Adipocyte (in vitro differentiated cells): ENCODE data around the gene DLGAP1.

Source experiments
- DNase-seq: peaks from one replicate; pipeline ENCODE4 v3.0.0-alpha.2; 2015; ENCODE audit warnings: low read depth
- H3K27me3 ChIP-seq: replicated peaks from 2 replicates; pipeline ENCODE4 v1.7.0; 2013; ENCODE audit warnings: mild to moderate bottlenecking, low read length, moderate library complexity; ENCODE audit not compliant: control insufficient read depth, insufficient read depth
- H3K36me3 ChIP-seq: 2 replicates; pipeline ENCODE4 v1.7.0; 2013; ENCODE audit warnings: low read length, mild to moderate bottlenecking, moderate library complexity; ENCODE audit not compliant: control insufficient read depth, insufficient read depth, severe bottlenecking
- H3K4me1 ChIP-seq: 2 replicates; pipeline ENCODE4 v1.7.0; 2013; ENCODE audit warnings: mild to moderate bottlenecking, low read length, moderate library complexity; ENCODE audit not compliant: control insufficient read depth, insufficient read depth
- H3K4me3 ChIP-seq: 2 replicates; pipeline ENCODE4 v1.7.0; 2013; ENCODE audit warnings: mild to moderate bottlenecking, low read length, moderate library complexity
- H3K9ac ChIP-seq: 2 replicates; pipeline ENCODE4 v1.7.0; 2013; ENCODE audit warnings: mild to moderate bottlenecking, low read length, moderate library complexity
- H3K9me3 ChIP-seq: 2 replicates; pipeline ENCODE4 v1.7.0; 2013; ENCODE audit warnings: mild to moderate bottlenecking, low read length, moderate library complexity; ENCODE audit not compliant: control insufficient read depth

Gene DLGAP1

DNA sequence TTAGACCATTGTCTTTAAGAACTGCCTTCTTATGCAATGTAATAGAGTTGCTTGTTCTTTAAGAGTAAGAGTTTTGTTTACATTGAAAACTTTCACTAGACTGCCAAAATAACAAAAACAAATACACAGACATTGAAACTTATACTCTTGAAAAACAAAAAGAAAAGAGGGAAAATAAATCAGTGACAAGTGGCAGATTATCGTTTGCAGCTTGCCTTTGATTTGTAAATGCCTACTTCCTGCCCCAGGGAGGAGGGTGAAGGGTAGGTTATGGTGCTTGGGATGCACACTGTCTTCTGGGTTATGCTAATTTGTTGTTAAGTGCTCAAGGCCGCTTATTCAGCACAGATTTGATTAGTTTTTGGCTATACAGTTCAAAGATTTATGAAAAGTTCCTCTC lies 806.5 kb downstream of the DLGAP1 start:
- no peak for DNase-seq
- H3K36me3 ChIP-seq = no peaks in the 10 kb centered on the region
- H3K4me1 ChIP-seq = peaks cover 30% of the 10 kb centered on the region
- H3K27me3 ChIP-seq = no peaks in the 10 kb centered on the region
- no peak overlapping the region for H3K9ac ChIP-seq
- H3K9me3 ChIP-seq = no peaks in the 10 kb centered on the region
- no peak overlapping the region for H3K4me3 ChIP-seq

DNA sequence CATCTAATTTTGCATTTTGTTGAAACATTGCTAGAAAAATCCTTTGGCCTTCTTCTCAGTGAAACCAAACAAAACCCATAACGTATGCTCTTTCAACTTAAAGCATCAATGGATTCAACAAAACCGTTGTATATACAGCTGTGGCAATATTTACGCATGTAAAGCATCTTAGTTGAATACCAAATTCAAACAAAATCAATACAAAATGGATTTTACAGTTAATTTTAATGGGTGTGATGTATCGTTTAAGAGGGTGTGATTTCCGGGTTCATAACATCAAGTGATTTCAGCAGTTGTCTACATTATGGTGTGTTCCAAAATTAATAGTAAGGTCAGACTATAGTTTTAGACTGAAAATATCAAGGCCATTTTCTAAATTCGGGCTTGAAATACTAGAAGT lies 806.9 kb downstream of the DLGAP1 start:
- Histone ChIP-seq H3K9me3 (no peaks in the 10 kb centered on the region), H3K4me1 (peaks cover 27% of the 10 kb centered on the region), H3K9ac (no peak overlapping the region), H3K4me3 (no peak overlapping the region), H3K36me3 (no peaks in the 10 kb centered on the region), H3K27me3 (no peaks in the 10 kb centered on the region)
- no peak for DNase-seq

DNA sequence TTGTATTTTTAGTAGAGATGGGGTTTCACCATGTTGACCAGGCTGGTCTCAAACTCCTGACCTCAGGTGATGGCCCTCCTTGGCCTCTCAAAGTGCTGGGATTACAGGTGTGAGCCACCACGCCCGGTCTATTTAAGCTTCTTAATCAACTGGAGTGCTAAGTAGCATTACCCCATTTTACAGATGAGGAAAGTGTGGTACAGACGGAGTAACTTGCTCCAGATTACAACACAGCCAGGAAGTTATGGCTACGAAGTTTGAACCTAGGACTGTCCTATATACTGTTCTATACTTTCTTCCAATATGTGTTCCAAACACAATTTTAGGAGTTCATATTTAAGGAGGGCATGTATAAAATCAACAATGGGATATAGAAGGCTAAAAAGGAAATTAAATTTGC lies 807.5 kb downstream of the DLGAP1 start:
- Histone ChIP-seq H3K4me1 (peaks cover 21% of the 10 kb centered on the region), H3K36me3 (no peaks in the 10 kb centered on the region), H3K9ac (no peak overlapping the region), H3K9me3 (no peaks in the 10 kb centered on the region), H3K27me3 (no peaks in the 10 kb centered on the region), H3K4me3 (no peak overlapping the region)
- DNase-seq = no peak

DNA sequence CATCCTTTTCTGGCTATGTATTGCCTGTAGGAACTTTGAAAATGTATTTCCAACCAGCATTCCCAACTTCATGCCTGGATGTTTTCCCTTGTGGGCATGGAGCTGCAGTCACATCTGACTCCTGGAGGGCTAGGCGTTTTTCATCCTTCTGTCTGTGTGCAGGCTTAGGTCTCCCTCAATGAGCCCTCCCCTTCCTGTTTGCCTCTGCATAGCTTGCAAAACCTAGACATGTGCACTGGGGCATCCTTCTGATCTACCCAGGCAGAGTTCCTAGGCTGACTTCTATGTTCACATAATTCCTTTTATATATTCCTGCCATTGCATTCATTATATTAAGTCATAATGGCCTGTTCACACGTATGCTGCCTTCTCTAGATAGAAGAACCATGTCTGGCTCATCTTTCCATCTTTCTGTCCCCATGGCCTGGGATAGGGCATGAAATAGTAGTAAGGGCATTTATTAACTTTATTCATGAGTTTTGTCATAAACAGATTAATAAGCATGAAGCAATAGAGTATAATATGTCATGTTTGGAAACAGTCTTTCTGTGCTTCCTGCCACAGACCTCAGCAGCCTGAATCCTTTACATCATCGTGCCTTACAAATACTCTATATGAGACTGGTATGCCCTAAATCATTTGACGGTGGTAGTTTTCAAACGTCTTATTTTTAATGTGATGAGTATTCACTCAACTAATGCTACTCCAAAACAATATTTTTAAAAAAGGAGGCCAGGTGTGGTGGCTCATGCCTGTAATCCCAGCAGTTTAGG lies 809.5 kb downstream of the DLGAP1 start:
- Histone ChIP-seq H3K4me3 (no peak overlapping the region), H3K9ac (no peak overlapping the region), H3K36me3 (no peaks in the 10 kb centered on the region), H3K9me3 (no peaks in the 10 kb centered on the region), H3K4me1 (peaks cover 15% of the 10 kb centered on the region), H3K27me3 (no peaks in the 10 kb centered on the region)
- DNase-seq = no peak

DNA sequence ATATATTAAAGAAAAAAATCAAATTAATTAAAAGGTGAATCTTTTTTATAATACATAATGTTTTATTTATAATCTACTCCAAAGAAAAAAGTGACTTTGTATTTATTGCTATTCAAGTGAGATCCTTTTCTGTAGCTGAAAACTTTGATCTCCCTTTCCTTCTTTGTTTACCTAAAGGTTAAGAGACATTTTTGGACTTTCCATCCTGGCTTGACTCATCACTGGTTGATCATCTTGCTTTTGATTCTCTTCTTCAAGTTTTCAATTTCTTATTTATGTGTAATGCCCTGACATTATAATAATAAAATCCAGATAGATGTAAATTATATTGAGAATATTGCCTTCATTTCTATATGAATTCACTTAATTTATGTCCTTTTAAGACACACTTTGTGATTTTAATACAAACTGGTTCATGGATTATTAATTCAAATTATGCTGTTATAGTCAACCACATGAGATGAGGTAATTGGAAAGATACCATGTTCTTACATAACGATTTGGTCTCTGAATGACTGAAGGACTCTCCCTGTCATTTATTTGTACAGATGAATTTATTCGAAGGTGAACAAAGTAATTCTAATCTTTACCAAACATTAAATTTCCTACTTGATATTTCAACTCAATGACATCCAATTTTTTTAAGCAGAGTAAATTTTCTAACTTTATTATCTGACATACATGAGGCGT lies 820.7 kb downstream of the DLGAP1 start:
- Histone ChIP-seq H3K9me3 (no peaks in the 10 kb centered on the region), H3K27me3 (no peaks in the 10 kb centered on the region), H3K4me1 (no peaks in the 10 kb centered on the region), H3K9ac (no peak overlapping the region), H3K36me3 (no peaks in the 10 kb centered on the region), H3K4me3 (no peak overlapping the region)
- DNase-seq = no peak

DNA sequence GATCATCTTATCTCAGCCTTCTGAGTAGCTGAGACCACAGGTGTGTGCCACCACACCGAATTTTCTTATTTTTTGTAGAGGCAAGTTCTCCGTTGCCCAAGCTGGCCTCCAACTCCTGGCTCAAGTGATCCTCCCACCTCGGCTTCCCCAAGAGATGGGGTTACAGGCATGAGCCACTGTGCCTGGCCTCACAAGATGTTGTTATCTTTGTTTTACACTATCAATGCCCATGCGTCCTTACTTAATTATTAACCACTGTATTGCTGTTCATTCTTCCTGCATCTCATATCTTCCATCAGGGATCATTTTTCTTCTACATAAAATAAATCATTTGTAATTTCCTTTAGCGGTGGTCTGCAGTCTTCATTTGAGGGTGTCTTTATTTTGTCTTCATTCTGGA lies 823.2 kb downstream of the DLGAP1 start:
- no peaks in the 10 kb centered on the region for H3K27me3 ChIP-seq
- H3K9me3 ChIP-seq = no peaks in the 10 kb centered on the region
- no peaks in the 10 kb centered on the region for H3K4me1 ChIP-seq
- H3K9ac ChIP-seq = no peak overlapping the region
- DNase-seq = no peak
- H3K36me3 ChIP-seq = no peaks in the 10 kb centered on the region
- H3K4me3 ChIP-seq = no peak overlapping the region

DNA sequence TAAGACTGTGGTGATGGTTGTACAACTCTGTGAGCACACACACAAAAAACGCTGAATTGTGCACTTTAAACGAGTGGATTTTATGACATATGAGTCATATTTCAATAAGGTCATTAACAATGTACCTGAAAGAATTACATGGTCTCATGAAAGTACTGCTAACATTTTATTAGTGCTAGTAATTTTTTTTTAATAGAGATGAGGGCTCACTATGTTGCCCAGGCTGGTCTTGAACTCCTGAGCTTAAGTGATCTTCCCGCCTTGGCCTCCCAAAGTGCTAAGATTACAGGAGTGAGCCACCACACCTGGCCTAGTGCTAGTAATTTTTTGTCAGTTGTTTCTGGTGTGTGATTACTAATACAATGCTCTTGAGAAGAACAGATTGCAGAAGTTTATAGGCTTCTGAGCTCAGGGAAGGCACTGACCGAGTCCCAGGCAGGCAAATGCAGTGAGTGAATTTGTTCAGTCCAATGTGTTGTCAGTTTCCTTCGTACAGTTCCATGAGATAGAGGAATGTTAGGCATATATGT lies 828.1 kb downstream of the DLGAP1 start:
- H3K27me3 ChIP-seq = no peaks in the 10 kb centered on the region
- no peak overlapping the region for H3K9ac ChIP-seq
- H3K9me3 ChIP-seq = no peaks in the 10 kb centered on the region
- DNase-seq = no peak
- no peak overlapping the region for H3K4me3 ChIP-seq
- peaks cover 37% of the 10 kb centered on the region for H3K4me1 ChIP-seq
- no peaks in the 10 kb centered on the region for H3K36me3 ChIP-seq

DNA sequence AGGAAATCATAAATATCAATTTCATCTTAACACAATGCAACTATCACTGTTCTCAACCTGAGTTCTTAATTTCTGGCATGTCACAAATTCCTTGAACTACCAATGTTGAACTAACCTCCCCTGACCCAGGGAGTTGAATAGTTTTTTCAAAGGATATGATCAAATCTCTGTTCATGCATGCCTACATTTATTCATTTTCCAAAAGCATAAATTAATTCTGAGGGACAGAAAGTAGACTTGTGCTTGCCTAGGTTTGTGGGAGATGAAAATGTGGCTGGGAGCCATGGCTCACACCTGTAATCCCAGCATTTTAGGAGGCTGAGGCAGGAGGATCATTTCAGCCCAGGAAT lies 829.4 kb downstream of the DLGAP1 start:
- DNase-seq = no peak
- Histone ChIP-seq H3K27me3 (no peaks in the 10 kb centered on the region), H3K9ac (peak overlapping the region; percentile 82)

DNA sequence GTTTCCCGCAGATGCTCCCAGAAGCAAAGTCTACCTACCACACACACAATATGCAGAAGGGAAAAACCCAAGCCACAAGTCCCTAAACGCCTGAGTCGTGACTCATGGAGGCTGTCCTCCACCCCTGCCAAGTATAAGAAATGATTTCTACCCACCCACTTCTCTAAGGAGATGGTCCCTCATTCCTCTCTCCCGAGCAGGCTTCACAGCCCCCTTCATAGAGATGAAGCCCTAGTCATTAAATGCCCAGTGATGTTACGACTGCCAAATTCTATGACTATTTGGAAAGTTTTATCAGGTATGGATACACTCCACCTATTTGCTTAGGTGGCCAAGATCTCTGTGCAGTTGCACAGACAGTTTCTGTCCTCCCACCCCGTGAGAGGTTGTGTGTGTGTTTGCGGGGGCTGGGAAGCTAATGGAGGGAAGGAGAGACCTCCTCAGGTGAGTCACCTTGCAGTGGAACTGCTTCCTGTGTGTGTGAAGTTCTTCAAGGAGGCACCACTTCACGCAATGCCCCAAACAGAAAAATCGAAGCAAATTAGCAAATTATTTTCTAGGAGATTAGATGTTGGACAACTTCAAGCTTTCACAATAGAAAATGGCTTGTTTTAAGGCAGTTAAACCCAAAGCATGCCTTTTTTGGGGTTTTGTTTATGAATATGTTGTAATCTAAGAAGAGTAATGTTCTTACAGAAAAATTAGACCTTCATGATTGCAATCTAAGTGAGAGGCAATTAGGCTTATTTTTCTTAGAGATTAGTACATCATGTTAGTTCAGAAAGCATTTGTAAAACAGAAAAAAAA lies 830.0 kb downstream of the DLGAP1 start:
- no peaks in the 10 kb centered on the region for H3K27me3 ChIP-seq
- peaks cover 37% of the 10 kb centered on the region for H3K4me1 ChIP-seq
- H3K36me3 ChIP-seq = no peaks in the 10 kb centered on the region
- no peaks in the 10 kb centered on the region for H3K9me3 ChIP-seq
- H3K9ac ChIP-seq = peak overlapping the region; percentile 82
- DNase-seq = peak; percentile 93
- peak overlapping the region; percentile 57 for H3K4me3 ChIP-seq

More for the DNA sequence above, 829.4 kb downstream of the DLGAP1 start:
- Histone ChIP-seq H3K9me3 (no peaks in the 10 kb centered on the region), H3K4me1 (peaks cover 37% of the 10 kb centered on the region), H3K4me3 (no peak overlapping the region), H3K36me3 (no peaks in the 10 kb centered on the region)

DNA sequence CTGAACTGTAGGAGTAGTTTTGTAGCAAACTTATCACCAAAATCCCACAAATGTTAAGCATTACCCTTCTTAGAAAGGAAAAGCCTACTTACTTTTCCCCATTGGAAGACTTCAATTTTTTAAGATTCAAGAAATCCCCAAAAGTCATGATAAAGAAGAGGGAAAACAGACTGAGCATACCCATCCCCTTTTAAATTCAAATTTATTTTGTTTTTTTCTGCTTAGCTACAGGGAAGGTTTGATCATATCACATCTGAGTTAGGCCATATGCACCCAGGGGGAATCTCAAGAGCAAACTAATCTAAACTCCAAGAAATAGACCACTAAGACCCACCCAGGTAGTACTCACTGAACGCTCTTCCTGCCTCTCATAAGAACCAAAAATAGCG lies 830.6 kb downstream of the DLGAP1 start:
- Histone ChIP-seq H3K9ac (peak overlapping the region; percentile 82), H3K36me3 (no peaks in the 10 kb centered on the region), H3K4me3 (peak overlapping the region; percentile 57), H3K4me1 (peaks cover 37% of the 10 kb centered on the region), H3K9me3 (no peaks in the 10 kb centered on the region), H3K27me3 (no peaks in the 10 kb centered on the region)
- no peak for DNase-seq
